H9 (cell line): ENCODE results near the gene DIS3L2. TPM values are rescaled to one million over a fixed set of nuclear protein-coding genes. Genes with fewer than 3 reads are reported as not detected.

Experiments
- DNase-seq: peaks from one replicate; pipeline ENCODE4 v3.0.0-alpha.2; 2017
- H2AFZ ChIP-seq: one replicate; pipeline ENCODE4 v1.6.1; 2013; ENCODE audit warnings: mild to moderate bottlenecking, low read length, control low read depth, moderate library complexity
- H2AK5ac ChIP-seq: 2 replicates; pipeline ENCODE4 v1.6.1; 2013; ENCODE audit warnings: low read length, control low read depth, mixed read lengths; ENCODE audit not compliant: insufficient read length
- H2BK120ac ChIP-seq: one replicate; pipeline ENCODE4 v1.6.1; 2013; ENCODE audit warnings: low read depth, mild to moderate bottlenecking, low read length, control low read depth, inconsistent platforms; ENCODE audit not compliant: poor library complexity, severe bottlenecking
- H2BK12ac ChIP-seq: 2 replicates; pipeline ENCODE4 v1.6.1; 2013; ENCODE audit warnings: low read length, control low read depth, mixed read lengths, low read depth; ENCODE audit not compliant: insufficient read length
- H2BK15ac ChIP-seq: 2 replicates; pipeline ENCODE4 v1.6.1; 2013; ENCODE audit warnings: low read depth, low read length, control low read depth
- H2BK20ac ChIP-seq: one replicate; pipeline ENCODE4 v1.6.1; 2013; ENCODE audit warnings: low read depth, mild to moderate bottlenecking, low read length, control low read depth, inconsistent platforms; ENCODE audit not compliant: poor library complexity, severe bottlenecking
- H2BK5ac ChIP-seq: 2 replicates; pipeline ENCODE4 v1.6.1; 2013; ENCODE audit warnings: low read length, control low read depth, mixed read lengths; ENCODE audit not compliant: insufficient read length
- H3K14ac ChIP-seq: 2 replicates; pipeline ENCODE4 v1.6.1; 2013; ENCODE audit warnings: low read length, control low read depth; ENCODE audit not compliant: insufficient read depth
- H3K18ac ChIP-seq: 2 replicates; pipeline ENCODE4 v1.6.1; 2013; ENCODE audit warnings: low read depth, mild to moderate bottlenecking, mixed read lengths, low read length, control low read depth; ENCODE audit not compliant: insufficient read length
- H3K23ac ChIP-seq: 2 replicates; pipeline ENCODE4 v1.6.1; 2013; ENCODE audit warnings: low read length, control low read depth, mixed read lengths, low read depth; ENCODE audit not compliant: insufficient read length
- H3K23me2 ChIP-seq: 2 replicates; pipeline ENCODE4 v1.6.1; 2013; ENCODE audit warnings: low read depth, mild to moderate bottlenecking, mixed read lengths, low read length, control low read depth; ENCODE audit not compliant: insufficient read length, poor library complexity, severe bottlenecking
- H3K27ac ChIP-seq: 2 replicates; pipeline ENCODE4 v1.5.1; 2013; ENCODE audit warnings: low read length, control low read depth, mixed read lengths, low read depth; ENCODE audit not compliant: insufficient read length
- H3K27me3 ChIP-seq: 2 replicates; pipeline ENCODE4 v1.6.1; 2013; ENCODE audit warnings: low read length, control low read depth, inconsistent platforms; ENCODE audit not compliant: insufficient read depth
- H3K4ac ChIP-seq: 2 replicates; pipeline ENCODE4 v1.6.1; 2013; ENCODE audit warnings: low read depth, mild to moderate bottlenecking, control low read depth, inconsistent platforms, low read length, moderate library complexity
- H3K4me1 ChIP-seq: 2 replicates; pipeline ENCODE4 v1.6.1; 2013; ENCODE audit warnings: low read length, control low read depth, inconsistent platforms; ENCODE audit not compliant: insufficient read depth
- H3K4me2 ChIP-seq: 2 replicates; pipeline ENCODE4 v1.6.1; 2013; ENCODE audit warnings: low read length, control low read depth, mixed read lengths; ENCODE audit not compliant: insufficient read length, insufficient read depth
- H3K56ac ChIP-seq: 2 replicates; pipeline ENCODE4 v1.6.1; 2013; ENCODE audit warnings: low read depth, mild to moderate bottlenecking, mixed read lengths, low read length, control low read depth; ENCODE audit not compliant: insufficient read length
- H3K79me1 ChIP-seq: 2 replicates; pipeline ENCODE4 v1.6.1; 2013; ENCODE audit warnings: low read depth, mild to moderate bottlenecking, moderate library complexity, low read length, control low read depth, inconsistent platforms; ENCODE audit not compliant: insufficient read depth, poor library complexity, severe bottlenecking
- H3K79me2 ChIP-seq: 2 replicates; pipeline ENCODE4 v1.6.1; 2013; ENCODE audit warnings: low read length, control low read depth, inconsistent platforms; ENCODE audit not compliant: insufficient read depth
- H3K9ac ChIP-seq: 2 replicates; pipeline ENCODE4 v1.6.1; 2013; ENCODE audit warnings: low read length, control low read depth, mixed read lengths; ENCODE audit not compliant: insufficient read length; ENCODE audit errors: extremely low read depth
- H3K9me3 ChIP-seq: one replicate; pipeline ENCODE4 v1.6.1; 2013; ENCODE audit warnings: low read depth, low read length, inconsistent platforms; ENCODE audit not compliant: control insufficient read depth
- H3T11ph ChIP-seq: one replicate; pipeline ENCODE4 v1.6.1; 2013; ENCODE audit warnings: mild to moderate bottlenecking, low read length, control low read depth, inconsistent platforms
- H4K20me1 ChIP-seq: one replicate; pipeline ENCODE4 v1.6.1; 2013; ENCODE audit not compliant: control insufficient read depth, insufficient read length, insufficient read depth
- H4K5ac ChIP-seq: 2 replicates; pipeline ENCODE4 v1.6.1; 2013; ENCODE audit warnings: low read depth, mild to moderate bottlenecking, mixed read lengths, low read length, control low read depth; ENCODE audit not compliant: insufficient read length
- H4K8ac ChIP-seq: replicated peaks from 2 replicates; pipeline ENCODE4 v1.6.1; 2013; ENCODE audit warnings: low read length, control low read depth, mixed read lengths, low read depth; ENCODE audit not compliant: insufficient read length
- H4K91ac ChIP-seq: 2 replicates; pipeline ENCODE4 v1.6.1; 2013; ENCODE audit warnings: low read depth, mild to moderate bottlenecking, moderate library complexity, mixed read lengths, low read length, control low read depth; ENCODE audit not compliant: insufficient read length
- H3K27ac Mint-ChIP-seq, 3 experiments: 2 replicates in 2 of 3; 3 replicates in 1 of 3; pipeline ENCODE4 v1.8.0; 2020 to 2021; ENCODE audit warnings: mixed read lengths in 3 of 3, mild to moderate bottlenecking in 1 of 3, moderate library complexity in 1 of 3
- H3K27me3 Mint-ChIP-seq: 2 replicates; pipeline ENCODE4 v1.8.0; 2021; ENCODE audit warnings: low read depth, mild to moderate bottlenecking, moderate library complexity, mixed read lengths
- H3K36me3 Mint-ChIP-seq, 3 experiments: 2 replicates in 2 of 3; 3 replicates in 1 of 3; pipeline ENCODE4 v1.8.0; 2020 to 2021; ENCODE audit warnings: low read depth in 3 of 3, mixed read lengths in 3 of 3; ENCODE audit not compliant: insufficient read depth in 1 of 3
- H3K4me1 Mint-ChIP-seq, 2 experiments: 2 replicates each; pipeline ENCODE4 v1.8.0; 2020; ENCODE audit warnings: mixed read lengths in 2 of 2
- H3K4me3 Mint-ChIP-seq, 2 experiments: 2 replicates in 1 of 2; 3 replicates in 1 of 2; pipeline ENCODE4 v1.8.0; 2020 to 2021; ENCODE audit warnings: mild to moderate bottlenecking in 2 of 2, mixed read lengths in 2 of 2, moderate library complexity in 1 of 2
- H3K9me3 Mint-ChIP-seq, 2 experiments: 2 replicates in 1 of 2; 3 replicates in 1 of 2; pipeline ENCODE4 v1.8.0; 2020; ENCODE audit warnings: mild to moderate bottlenecking in 2 of 2, mixed read lengths in 2 of 2, moderate library complexity in 1 of 2
- WGBS: extraction: QIAGEN DNeasy Blood & Tissue Kit; methylation state at CpG from one replicate; pipeline ENCODE4 v1.1.7; 2013; ENCODE audit warnings: missing lambda C conversion rate, low lambda C conversion rate, mixed read lengths; ENCODE audit not compliant: insufficient read length; ENCODE audit errors: extremely low coverage; 5-methylcytosine and 5-hydroxymethylcytosine counted together
- total RNA-seq: library from RNA; stranded (reverse); gene quantifications from 2 replicates; pipeline ENCODE4 v1.2.1, GENCODE V29; 2021
- TF ChIP-seq, protein P1 (sequence below): fragments of 200-600 bp; sonication (generic); conservative IDR thresholded peaks from 3 replicates; pipeline ENCODE4 v1.8.0; 2021; ENCODE audit warnings: antibody characterized with exemption, mild to moderate bottlenecking

The DIS3L2 gene
- total RNA-seq, 1 experiment from 2014 or later = 28.1 TPM

DNA sequence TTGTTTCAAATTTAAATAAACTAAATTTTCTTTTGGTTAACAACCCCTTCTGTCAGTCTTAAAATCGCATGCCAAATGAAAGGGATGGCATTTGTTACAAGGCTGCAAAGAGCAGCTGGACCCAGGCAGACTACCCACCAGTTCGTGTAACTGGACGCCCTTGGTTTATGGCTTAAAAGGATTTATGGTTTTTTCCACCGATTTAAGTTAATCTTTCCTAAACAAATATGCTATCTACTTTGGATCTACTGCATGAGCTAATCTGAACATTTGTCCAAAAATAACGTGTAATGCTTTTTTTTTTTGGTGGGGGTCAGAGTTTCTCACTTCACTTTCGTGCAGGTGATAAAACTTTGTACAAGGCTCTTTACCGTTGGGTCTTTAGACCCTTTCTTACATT, 62.9 kb downstream of the DIS3L2 start:
- TF ChIP-seq, protein P1, sequence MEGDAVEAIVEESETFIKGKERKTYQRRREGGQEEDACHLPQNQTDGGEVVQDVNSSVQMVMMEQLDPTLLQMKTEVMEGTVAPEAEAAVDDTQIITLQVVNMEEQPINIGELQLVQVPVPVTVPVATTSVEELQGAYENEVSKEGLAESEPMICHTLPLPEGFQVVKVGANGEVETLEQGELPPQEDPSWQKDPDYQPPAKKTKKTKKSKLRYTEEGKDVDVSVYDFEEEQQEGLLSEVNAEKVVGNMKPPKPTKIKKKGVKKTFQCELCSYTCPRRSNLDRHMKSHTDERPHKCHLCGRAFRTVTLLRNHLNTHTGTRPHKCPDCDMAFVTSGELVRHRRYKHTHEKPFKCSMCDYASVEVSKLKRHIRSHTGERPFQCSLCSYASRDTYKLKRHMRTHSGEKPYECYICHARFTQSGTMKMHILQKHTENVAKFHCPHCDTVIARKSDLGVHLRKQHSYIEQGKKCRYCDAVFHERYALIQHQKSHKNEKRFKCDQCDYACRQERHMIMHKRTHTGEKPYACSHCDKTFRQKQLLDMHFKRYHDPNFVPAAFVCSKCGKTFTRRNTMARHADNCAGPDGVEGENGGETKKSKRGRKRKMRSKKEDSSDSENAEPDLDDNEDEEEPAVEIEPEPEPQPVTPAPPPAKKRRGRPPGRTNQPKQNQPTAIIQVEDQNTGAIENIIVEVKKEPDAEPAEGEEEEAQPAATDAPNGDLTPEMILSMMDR = no peak
- peaks cover 3 to 5% of the 10 kb centered on the region in 2 experiments; a peak in 3 of 4 replicates for H3K4me1 Mint-ChIP-seq
- H2AFZ ChIP-seq = no peak overlapping the region

More for the DNA sequence above, 62.9 kb downstream of the DIS3L2 start:
- Histone ChIP-seq H3K4ac (no peak overlapping the region), H3K14ac (no peak overlapping the region), H2BK12ac (no peak overlapping the region), H4K91ac (no peak overlapping the region), H3K79me2 (no peaks in the 10 kb centered on the region), H3K4me1 (no peaks in the 10 kb centered on the region), H2BK15ac (no peak overlapping the region), H3K18ac (no peak overlapping the region), H2BK5ac (no peak overlapping the region), H3K56ac (no peak overlapping the region), H3K9me3 (no peaks in the 10 kb centered on the region), H3K4me2 (no peak overlapping the region), H4K8ac (no peak overlapping the region), H3K79me1 (no peaks in the 10 kb centered on the region), H3K27me3 (no peaks in the 10 kb centered on the region), H3T11ph (no peak overlapping the region), H2BK20ac (no peak overlapping the region), H2BK120ac (no peak overlapping the region), H4K5ac (no peak overlapping the region), H3K9ac (no peak overlapping the region), H3K23me2 (no peaks in the 10 kb centered on the region), H2AK5ac (no peak overlapping the region), H3K27ac (no peak overlapping the region), H4K20me1 (no peaks in the 10 kb centered on the region), H3K23ac (no peak overlapping the region)
- Mint-ChIP-seq H3K27ac (no peak overlapping the region), H3K4me3 (no peak overlapping the region), H3K9me3 (no peaks in the 10 kb centered on the region), H3K36me3 (no peaks in the 10 kb centered on the region), H3K27me3 (no peaks in the 10 kb centered on the region)
- no CpG with 5 or more reads among the region's 7 CpGs for WGBS
- no peak for DNase-seq
